H1 (cell line): ENCODE measurements around the gene CDON. TPM values are rescaled to one million over a fixed set of nuclear protein-coding genes. Genes with fewer than 3 reads are reported as not detected.

ENCODE experiments used
- BCL11A ChIP-seq, 2 experiments: IDR thresholded peaks; one replicate each; pipeline ENCODE4 v1.6.1; 2011; ENCODE audit warnings: low read depth in 2 of 2, low read length in 2 of 2, mild to moderate bottlenecking in 2 of 2
- CHD2 ChIP-seq: IDR thresholded peaks from 2 replicates; pipeline ENCODE4 v1.6.1; 2012; ENCODE audit warnings: low read length, improper control_type of control experiment
- NRF1 ChIP-seq: IDR thresholded peaks from 2 replicates; pipeline ENCODE4 v1.6.1; 2011; ENCODE audit warnings: mild to moderate bottlenecking, low read depth, low read length, improper control_type of control experiment
- polyA plus RNA-seq, 7 experiments: library from polyadenylated mRNA; depleted of rRNA in 3 of 7; stranded (reverse) in 5 of 7; unstranded in 2 of 7; fragments of >200 nt in 5 of 7; fragments of 200-250 nt in 2 of 7; gene quantifications; 1 replicate in 5 of 7; 2 replicates in 1 of 7; 4 replicates in 1 of 7; pipeline versions ENCODE4 v1.2.1 to v1.2.3, GENCODE V29; 2011 to 2013; ENCODE audit warnings: missing spikeins in 2 of 7, mixed read lengths in 2 of 7
- total RNA-seq: library from RNA; stranded (reverse); fragmentation: NEBNext Ultra II Directional; extraction: Animal tissue kit (Norgen Biotek cat#: 25700); gene quantifications from 2 replicates; pipeline ENCODE4 v1.2.1, GENCODE V29; 2021
- TF ChIP-seq, protein P1 (sequence below), 3 experiments: IDR thresholded peaks; 1 replicate in 2 of 3; 2 replicates in 1 of 3; pipeline versions ENCODE4 v1.5.1 to v1.6.1; 2011; ENCODE audit warnings: low read length in 3 of 3, mild to moderate bottlenecking in 3 of 3, inconsistent platforms in 2 of 3, low read depth in 1 of 3, moderate library complexity in 1 of 3; ENCODE audit not compliant: insufficient read depth in 1 of 3; ENCODE audit errors: control extremely low read depth in 1 of 3
- TF ChIP-seq, protein P2 (sequence below): IDR thresholded peaks from 2 replicates; pipeline ENCODE4 v1.6.1; 2011; ENCODE audit warnings: low read length, improper control_type of control experiment

Gene CDON
- total and polyA plus RNA-seq, 2 of the 8 experiments (the other 6 are each of a cell fraction or from before 2014, with no cell fraction given), result 11.0 to 32.5 TPM

DNA sequence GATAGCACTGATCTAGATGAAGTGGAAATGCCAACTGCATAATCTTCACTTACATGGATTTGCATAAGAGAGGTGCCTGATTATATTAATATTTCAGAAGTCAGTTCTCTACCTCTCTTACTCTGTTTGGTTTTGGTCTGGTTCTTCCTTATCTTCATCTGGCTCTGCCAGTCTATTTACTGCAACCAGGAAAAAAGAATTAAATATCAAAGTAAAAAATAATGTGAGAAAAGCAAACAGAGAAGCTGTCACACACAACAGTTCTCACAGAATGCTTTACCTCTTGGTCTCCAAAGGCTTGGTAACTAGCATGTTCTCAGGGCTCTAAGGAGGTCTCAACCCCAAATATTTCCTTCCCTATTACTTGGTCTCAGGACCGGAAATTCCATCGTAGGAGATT lies 110.1 kb downstream of the CDON start (continued):
- TF ChIP-seq, protein P1, sequence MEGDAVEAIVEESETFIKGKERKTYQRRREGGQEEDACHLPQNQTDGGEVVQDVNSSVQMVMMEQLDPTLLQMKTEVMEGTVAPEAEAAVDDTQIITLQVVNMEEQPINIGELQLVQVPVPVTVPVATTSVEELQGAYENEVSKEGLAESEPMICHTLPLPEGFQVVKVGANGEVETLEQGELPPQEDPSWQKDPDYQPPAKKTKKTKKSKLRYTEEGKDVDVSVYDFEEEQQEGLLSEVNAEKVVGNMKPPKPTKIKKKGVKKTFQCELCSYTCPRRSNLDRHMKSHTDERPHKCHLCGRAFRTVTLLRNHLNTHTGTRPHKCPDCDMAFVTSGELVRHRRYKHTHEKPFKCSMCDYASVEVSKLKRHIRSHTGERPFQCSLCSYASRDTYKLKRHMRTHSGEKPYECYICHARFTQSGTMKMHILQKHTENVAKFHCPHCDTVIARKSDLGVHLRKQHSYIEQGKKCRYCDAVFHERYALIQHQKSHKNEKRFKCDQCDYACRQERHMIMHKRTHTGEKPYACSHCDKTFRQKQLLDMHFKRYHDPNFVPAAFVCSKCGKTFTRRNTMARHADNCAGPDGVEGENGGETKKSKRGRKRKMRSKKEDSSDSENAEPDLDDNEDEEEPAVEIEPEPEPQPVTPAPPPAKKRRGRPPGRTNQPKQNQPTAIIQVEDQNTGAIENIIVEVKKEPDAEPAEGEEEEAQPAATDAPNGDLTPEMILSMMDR (IDR thresholded peaks at IDR 0.05; ENCODE audit: control extremely low read depth in 1 of 3, insufficient read depth in 1 of 3, low read depth in 1 of 3, low read length in 3 of 3), result no peak
- TF ChIP-seq BCL11A (IDR thresholded peaks at IDR 0.05; ENCODE audit: low read depth in 2 of 2, low read length in 2 of 2), result no peak
- TF ChIP-seq NRF1, result no peak
- no peak for TF ChIP-seq CHD2
- TF ChIP-seq, protein P2, sequence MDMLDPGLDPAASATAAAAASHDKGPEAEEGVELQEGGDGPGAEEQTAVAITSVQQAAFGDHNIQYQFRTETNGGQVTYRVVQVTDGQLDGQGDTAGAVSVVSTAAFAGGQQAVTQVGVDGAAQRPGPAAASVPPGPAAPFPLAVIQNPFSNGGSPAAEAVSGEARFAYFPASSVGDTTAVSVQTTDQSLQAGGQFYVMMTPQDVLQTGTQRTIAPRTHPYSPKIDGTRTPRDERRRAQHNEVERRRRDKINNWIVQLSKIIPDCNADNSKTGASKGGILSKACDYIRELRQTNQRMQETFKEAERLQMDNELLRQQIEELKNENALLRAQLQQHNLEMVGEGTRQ, result no peak
